ENCODE data around the gene PDLIM3. TPM values are rescaled to one million over a fixed set of nuclear protein-coding genes. Genes with fewer than 3 reads are reported as not detected.
"Not testable (repeated sequence)": the region's sequence is repeated elsewhere in the genome, so short reads cannot be mapped to it uniquely, and the experiment has no call there.

Gene PDLIM3
- total RNA-seq, 1 donor from 2014 or later: 63.0 TPM

DNA sequence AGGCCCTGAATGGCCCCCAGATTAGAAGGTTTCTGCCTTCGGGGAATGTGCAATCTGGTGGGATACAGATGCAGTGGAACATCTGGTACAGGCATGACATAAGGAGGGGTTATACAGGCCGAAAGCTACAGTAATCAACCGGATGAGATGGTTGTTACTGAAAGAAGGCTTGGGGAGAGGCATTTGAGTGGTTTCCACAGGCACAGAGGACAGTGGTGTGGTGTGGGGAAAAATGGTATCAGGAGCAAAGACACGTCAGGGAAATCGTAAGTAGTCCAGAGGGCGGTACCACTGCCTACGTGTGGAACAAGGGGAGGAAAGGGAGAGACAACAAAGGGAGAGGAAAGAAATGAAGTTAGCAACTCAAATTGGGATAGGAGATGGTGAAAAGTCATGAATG lies 3.0 kb downstream of the PDLIM3 start:
- DNase-seq (ENCODE audit: low spot score): no peak
- Mint-ChIP-seq H3K36me3 (ENCODE audit: low read depth) (peaks cover 8% of the 10 kb centered on the region), H3K9me3 (ENCODE audit: low read depth) (no peaks in the 10 kb centered on the region), H3K4me3 (ENCODE audit: unreplicated experiment) (peak overlapping the region; percentile 31), H3K27me3 (ENCODE audit: low read depth) (no peaks in the 10 kb centered on the region), H3K4me1 (ENCODE audit: low read depth) (peaks cover 29% of the 10 kb centered on the region), H3K27ac (ENCODE audit: unreplicated experiment) (no peak overlapping the region)
- TF ChIP-seq CTCF (IDR thresholded peaks at IDR 0.05): no peak

- H3K27ac Mint-ChIP-seq (ENCODE audit: unreplicated experiment); H3K27me3 Mint-ChIP-seq (ENCODE audit: low read depth); H3K9me3 Mint-ChIP-seq (ENCODE audit: low read depth); H3K4me3 Mint-ChIP-seq (ENCODE audit: unreplicated experiment); DNase-seq (ENCODE audit: low spot score): not testable (repeated sequence)
- Mint-ChIP-seq H3K4me1 (ENCODE audit: low read depth) (peaks cover 28% of the 10 kb centered on the region), H3K36me3 (ENCODE audit: low read depth) (peaks cover 11% of the 10 kb centered on the region)
Measured at GRCh38 chr4:185531654-185532053, 3.7 kb downstream of the PDLIM3 start.

GRCh38 chr4:185529413-185529812 lies 5.9 kb downstream of the PDLIM3 start:
- no peak overlapping the region for H3K27ac Mint-ChIP-seq (ENCODE audit: unreplicated experiment)
- H3K4me1 Mint-ChIP-seq (ENCODE audit: low read depth): peaks cover 24% of the 10 kb centered on the region
- H3K27me3 Mint-ChIP-seq (ENCODE audit: low read depth): no peaks in the 10 kb centered on the region
- peaks cover 18% of the 10 kb centered on the region for H3K36me3 Mint-ChIP-seq (ENCODE audit: low read depth)
- DNase-seq (ENCODE audit: low spot score): no peak
- no peak overlapping the region for H3K4me3 Mint-ChIP-seq (ENCODE audit: unreplicated experiment)
- H3K9me3 Mint-ChIP-seq (ENCODE audit: low read depth): peaks cover 15% of the 10 kb centered on the region
- TF ChIP-seq CTCF (IDR thresholded peaks at IDR 0.05): no peak

DNA sequence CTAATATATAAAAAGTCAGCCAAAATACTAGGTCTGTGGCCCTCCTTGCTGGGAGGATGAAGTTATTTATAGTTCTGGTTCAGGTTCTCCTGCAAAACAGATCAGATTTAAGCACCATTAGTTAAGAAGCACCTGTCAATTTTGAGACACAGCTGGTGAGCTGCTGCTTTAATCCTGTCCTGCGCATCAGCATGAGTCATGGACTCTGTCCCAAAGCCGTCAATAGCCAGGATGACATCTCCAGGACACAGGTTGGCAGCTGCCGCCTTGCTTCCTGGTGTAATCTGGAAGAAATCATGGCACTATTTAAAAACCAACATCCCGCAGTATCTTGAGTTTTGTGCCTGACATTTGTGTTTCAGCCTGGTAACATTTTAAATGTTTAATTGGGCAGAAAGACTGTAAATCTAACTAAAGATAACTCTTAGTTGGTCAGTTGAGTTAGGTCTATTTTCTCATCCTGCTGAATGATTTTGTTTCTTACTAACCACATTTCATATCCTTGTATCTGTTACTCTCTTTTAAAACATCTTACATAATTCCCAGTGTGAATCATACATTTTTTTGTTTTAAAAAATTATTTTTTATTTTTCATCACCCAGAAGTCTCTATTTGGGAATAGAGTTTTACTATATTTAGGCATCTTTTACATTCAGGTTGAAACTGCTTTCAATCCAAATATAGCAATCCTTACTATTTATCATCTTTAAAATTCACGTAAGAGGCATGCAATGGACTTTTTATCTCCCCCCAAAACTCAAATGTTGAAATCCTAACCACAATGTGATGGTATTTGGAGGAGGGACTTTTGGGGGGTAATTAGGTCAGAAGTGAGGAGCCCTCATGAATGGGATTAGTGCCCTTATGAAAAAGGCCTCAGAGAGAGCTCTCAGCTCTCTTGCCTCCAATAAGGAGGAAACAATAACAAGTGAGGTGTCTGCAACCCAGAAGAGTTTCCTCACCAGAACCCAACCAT lies 10.1 kb downstream of the PDLIM3 start:
- H3K4me3 Mint-ChIP-seq (ENCODE audit: unreplicated experiment): no peak overlapping the region
- TF ChIP-seq CTCF (IDR thresholded peaks at IDR 0.05): no peak
- peak overlapping the region; percentile 85 for H3K27ac Mint-ChIP-seq (ENCODE audit: unreplicated experiment)
- peaks cover 13% of the 10 kb centered on the region for H3K4me1 Mint-ChIP-seq (ENCODE audit: low read depth)
- H3K9me3 Mint-ChIP-seq (ENCODE audit: low read depth): peaks cover 15% of the 10 kb centered on the region
- H3K27me3 Mint-ChIP-seq (ENCODE audit: low read depth): no peaks in the 10 kb centered on the region
- H3K36me3 Mint-ChIP-seq (ENCODE audit: low read depth): peaks cover 19% of the 10 kb centered on the region
- DNase-seq (ENCODE audit: low spot score): no peak

- peaks cover 15% of the 10 kb centered on the region for H3K9me3 Mint-ChIP-seq (ENCODE audit: low read depth)
- no peak for TF ChIP-seq CTCF (IDR thresholded peaks at IDR 0.05)
- H3K36me3 Mint-ChIP-seq (ENCODE audit: low read depth): peaks cover 18% of the 10 kb centered on the region
- no peak overlapping the region for H3K4me3 Mint-ChIP-seq (ENCODE audit: unreplicated experiment)
- H3K27me3 Mint-ChIP-seq (ENCODE audit: low read depth): no peaks in the 10 kb centered on the region
- no peak overlapping the region for H3K27ac Mint-ChIP-seq (ENCODE audit: unreplicated experiment)
- peaks cover 13% of the 10 kb centered on the region for H3K4me1 Mint-ChIP-seq (ENCODE audit: low read depth)
- DNase-seq (ENCODE audit: low spot score): no peak
Measured at GRCh38 chr4:185523862-185524261, 11.4 kb downstream of the PDLIM3 start.
